ENCODE measurements around the gene SPEM2. TPM values are rescaled to one million over a fixed set of nuclear protein-coding genes. Genes with fewer than 3 reads are reported as not detected.
"Not testable (repeated sequence)": the region's sequence is repeated elsewhere in the genome, so short reads cannot be mapped to it uniquely, and the experiment has no call there.

The SPEM2 gene
- total RNA-seq, 2 donors from 2014 or later = not detected

- DNase-seq (no peak), ATAC-seq (peak; percentile 6)
- intact Hi-C loops (cut with DNase I, micrococcal nuclease) = no loop called here
Measured at GRCh38 chr17:7463372-7463846, 38.0 kb downstream of the SPEM2 start.

DNA sequence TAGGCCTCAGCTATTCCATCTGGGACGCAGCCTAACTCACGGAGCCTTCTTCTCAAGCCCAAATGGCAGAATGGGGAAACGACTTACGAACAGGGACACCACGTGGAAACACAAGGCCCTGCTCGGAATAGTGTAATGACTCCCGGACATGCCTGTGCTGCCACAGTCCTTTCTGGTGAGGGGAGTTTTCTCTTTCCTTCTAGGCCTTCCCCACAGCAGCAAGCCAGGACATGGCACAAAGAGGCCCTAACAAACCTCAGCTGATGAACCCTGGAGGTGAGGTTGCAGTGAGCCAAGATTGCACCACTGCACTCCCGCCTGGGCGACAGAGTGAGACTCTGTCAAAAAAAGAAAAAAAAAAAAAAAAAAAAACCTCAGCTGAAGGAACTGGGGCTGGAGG lies 38.7 kb downstream of the SPEM2 start:
- intact Hi-C loops (cut with DNase I, micrococcal nuclease) = no loop called here
- ATAC-seq (no peak), DNase-seq (no peak)

GRCh38 chr17:7465597-7466275 lies 40.3 kb downstream of the SPEM2 start:
- intact Hi-C loops (cut with DNase I, micrococcal nuclease) = no loop called here
- no peak for ATAC-seq
- DNase-seq = no peak

DNA sequence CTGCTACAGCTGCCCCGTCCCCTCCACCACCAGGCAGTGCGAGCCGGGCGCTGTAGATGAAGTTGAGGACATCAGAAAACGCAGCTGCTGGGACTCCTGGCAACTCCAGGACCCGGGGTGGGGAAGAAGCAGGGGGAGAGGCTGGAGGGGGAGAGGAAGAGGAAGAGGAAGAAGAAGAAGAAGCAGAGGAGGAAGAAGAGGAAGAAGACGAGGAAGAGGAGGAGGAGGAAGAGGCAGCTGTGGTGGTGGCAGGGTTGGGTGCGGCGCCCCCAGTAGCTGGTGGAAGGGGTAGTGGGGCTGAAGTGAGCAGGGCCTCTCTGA lies 40.9 kb downstream of the SPEM2 start:
- intact Hi-C loops (cut with DNase I, micrococcal nuclease) = no loop called here
- ATAC-seq (no peak), DNase-seq (no peak)

GRCh38 chr17:7466639-7467341 lies 41.4 kb downstream of the SPEM2 start:
- intact Hi-C loops (cut with DNase I, micrococcal nuclease) = no loop called here
- no peak for ATAC-seq
- DNase-seq = no peak

- DNase-seq (no peak), ATAC-seq (no peak)
- intact Hi-C loops (cut with DNase I, micrococcal nuclease) = no loop called here
Measured at GRCh38 chr17:7467498-7467897, 42.1 kb downstream of the SPEM2 start.

DNA sequence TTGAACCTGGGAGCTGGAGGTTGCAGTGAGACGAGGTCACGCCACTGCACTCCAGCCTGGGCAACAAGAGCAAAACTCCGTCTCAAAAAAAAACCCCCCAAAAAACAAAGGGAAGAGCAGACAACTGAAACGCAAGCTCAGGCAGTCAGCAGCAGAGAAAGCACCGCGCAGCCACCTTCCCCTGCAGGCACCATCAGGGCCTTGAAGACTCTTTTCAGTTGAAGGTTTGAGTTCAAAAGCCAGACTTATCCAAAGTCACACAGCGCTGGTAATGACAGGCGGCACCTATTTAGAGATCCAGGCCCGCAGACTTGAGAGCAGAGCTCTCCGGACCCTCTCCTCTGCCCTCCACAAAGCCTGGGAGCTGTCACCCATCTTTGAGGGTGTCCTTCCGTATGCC lies 42.9 kb downstream of the SPEM2 start:
- DNase-seq (no peak), ATAC-seq (no peak)
- intact Hi-C loops (cut with DNase I, micrococcal nuclease) = no loop called here

GRCh38 chr17:7468804-7469389 lies 43.5 kb downstream of the SPEM2 start:
- ATAC-seq = no peak

GRCh38 chr17:7469843-7470242 lies 44.4 kb downstream of the SPEM2 start:
- intact Hi-C loops (cut with DNase I, micrococcal nuclease); DNase-seq; ATAC-seq: not testable (repeated sequence)

More at GRCh38 chr17:7468804-7469389, 43.5 kb downstream of the SPEM2 start:
- intact Hi-C loops (cut with DNase I, micrococcal nuclease) = no loop called here
- no peak for DNase-seq

DNA sequence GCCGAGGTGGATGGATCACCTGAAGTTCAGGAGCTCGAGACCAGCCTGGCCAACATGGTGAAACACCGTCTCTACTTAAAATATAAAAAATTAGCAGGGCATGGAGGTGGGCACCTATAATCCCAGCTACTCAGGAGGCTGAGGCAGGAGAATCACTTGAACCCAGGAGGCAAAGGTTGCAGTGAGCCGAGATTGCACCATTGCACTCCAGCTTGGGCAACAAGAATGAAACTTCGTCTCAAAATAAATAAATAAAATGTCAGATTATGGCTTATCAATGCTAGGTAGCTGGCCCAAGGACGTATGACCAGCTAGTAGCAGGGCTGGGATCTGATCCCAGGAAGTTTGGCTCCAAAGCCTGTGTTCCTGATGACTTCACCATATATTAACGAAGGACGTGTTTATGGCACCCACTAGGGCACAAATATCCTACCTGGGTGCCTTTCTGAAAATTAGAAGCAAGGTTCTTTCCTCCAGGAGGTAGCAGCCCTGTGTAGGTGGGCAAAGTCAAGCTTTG lies 45.1 kb downstream of the SPEM2 start:
- ATAC-seq; intact Hi-C loops (cut with DNase I, micrococcal nuclease); DNase-seq: not testable (repeated sequence)

GRCh38 chr17:7471729-7472128 lies 46.3 kb downstream of the SPEM2 start:
- DNase-seq (no peak), ATAC-seq (no peak)
- intact Hi-C loops (cut with DNase I, micrococcal nuclease) = no loop called here

DNA sequence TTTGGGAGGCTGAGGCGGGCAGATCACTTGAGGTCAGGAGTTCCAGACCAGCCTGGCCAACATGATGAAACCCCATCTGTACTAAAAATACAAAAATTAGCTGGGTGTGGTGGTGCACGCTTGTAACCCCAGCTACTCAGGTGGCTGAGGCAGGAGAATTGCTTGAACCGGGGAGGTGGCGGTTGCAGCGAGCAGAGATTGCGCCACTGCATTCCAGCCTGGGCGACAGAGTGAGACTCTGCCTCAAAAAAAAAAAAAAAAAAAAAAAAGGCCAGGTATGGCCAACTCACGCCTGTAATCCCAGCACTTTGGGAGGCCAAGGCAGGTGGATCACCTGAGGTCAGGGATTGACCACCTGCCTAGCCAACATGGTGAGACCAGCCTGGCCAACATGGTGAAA lies 49.4 kb downstream of the SPEM2 start:
- intact Hi-C loops (cut with DNase I, micrococcal nuclease); DNase-seq; ATAC-seq: not testable (repeated sequence)

DNA sequence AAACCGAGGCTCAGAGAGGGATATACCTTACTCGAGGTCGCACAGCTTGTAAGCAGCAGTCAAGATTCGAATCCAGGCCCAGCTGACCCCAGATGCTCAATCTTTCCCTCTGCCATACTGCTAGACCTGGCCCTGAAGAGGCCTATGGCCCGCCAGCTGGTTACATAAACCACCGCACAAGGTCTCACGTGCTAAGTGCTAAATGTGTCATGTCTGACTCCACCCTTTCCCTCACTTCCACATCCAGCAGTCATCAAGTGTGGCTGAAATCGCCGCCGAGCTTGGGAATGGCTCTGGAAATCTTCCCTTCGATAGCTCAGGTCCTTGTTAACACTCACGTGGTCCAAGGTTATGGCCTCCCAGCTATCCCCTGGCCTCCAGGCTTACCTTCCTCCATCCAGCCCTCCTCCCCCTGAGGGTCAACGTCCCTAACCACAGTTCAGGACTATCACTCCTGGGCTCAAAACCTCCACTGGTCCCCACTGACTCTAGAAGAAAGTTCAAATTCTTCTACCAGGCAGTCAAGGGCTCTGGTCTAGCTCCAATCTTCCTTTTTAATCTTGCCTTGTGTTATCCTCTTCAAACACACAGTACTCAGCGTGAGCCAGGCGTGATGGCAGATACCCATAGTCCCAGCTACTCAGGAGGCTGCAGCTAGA lies 50.5 kb downstream of the SPEM2 start:
- intact Hi-C loops (cut with DNase I, micrococcal nuclease) = no loop called here
- peak in 1 of 2 donors; percentile 49 for DNase-seq
- ATAC-seq = no peak

DNA sequence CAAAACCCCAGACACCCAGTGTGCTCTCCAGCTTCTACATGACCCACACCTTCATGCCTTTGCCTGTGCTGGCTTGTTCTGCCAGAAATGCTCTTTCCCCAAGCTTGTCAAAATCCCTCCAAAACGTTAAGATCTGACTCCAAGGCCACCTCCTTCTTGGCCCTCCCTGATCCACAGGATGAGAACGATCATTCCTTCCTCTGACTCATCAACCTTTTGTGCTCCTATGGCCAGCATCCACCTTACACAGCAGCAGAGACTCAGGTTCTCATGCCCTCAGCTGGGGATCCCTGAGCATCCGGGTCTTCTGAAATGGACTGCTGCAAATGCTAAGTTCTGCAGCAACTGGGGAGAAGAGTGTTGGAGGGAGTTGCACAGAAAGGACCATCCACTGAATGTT lies 51.1 kb downstream of the SPEM2 start:
- DNase-seq (no peak), ATAC-seq (no peak)
- intact Hi-C loops (cut with DNase I, micrococcal nuclease) = no loop called here

GRCh38 chr17:7476951-7477350 lies 51.5 kb downstream of the SPEM2 start:
- no peak for ATAC-seq
- intact Hi-C loops (cut with DNase I, micrococcal nuclease) = no loop called here
- DNase-seq = no peak

Other genes starting within 250 kb of the SPEM2 start
- under 1 TPM; 0.37 to 0.42 TPM for gene ASGR1, start 246.2 kb upstream of the SPEM2 start, total RNA-seq
- 1 to 10 TPM; 4.0 to 7.3 TPM for gene DLG4, start 205.8 kb upstream of the SPEM2 start, total RNA-seq
- gene ACADVL, start 205.7 kb upstream of the SPEM2 start, total RNA-seq = 1,000 to 10,000 TPM in 1 of 2 donors, 100 to 1,000 TPM in 1; 784 to 1,134 TPM
- 10 to 100 TPM; 30.9 to 34.9 TPM for gene DVL2, start 191.1 kb upstream of the SPEM2 start, total RNA-seq
- 10 to 100 TPM; 33.9 to 44.1 TPM for gene PHF23, start 186.2 kb upstream of the SPEM2 start, total RNA-seq
- 100 to 1,000 TPM; 431 to 505 TPM for gene GABARAP, start 183.2 kb upstream of the SPEM2 start, total RNA-seq
- 100 to 1,000 TPM; 108 to 117 TPM for gene CTDNEP1, start 173.9 kb upstream of the SPEM2 start, total RNA-seq
- gene ELP5, start 173.4 kb upstream of the SPEM2 start, total RNA-seq = 10 to 100 TPM; 42.4 to 55.4 TPM
- gene CLDN7, start 163.1 kb upstream of the SPEM2 start, total RNA-seq = 1,000 to 10,000 TPM in 1 of 2 donors, 100 to 1,000 TPM in 1; 997 to 1,004 TPM
- 1 to 10 TPM; 1.4 to 9.7 TPM for gene SLC2A4, start 143.9 kb upstream of the SPEM2 start, total RNA-seq
- 10 to 100 TPM; 19.7 to 23.6 TPM for gene YBX2, start 131.0 kb upstream of the SPEM2 start, total RNA-seq
- 100 to 1,000 TPM; 330 to 413 TPM for gene EIF5A, start 118.0 kb upstream of the SPEM2 start, total RNA-seq
- gene GPS2, start 110.3 kb upstream of the SPEM2 start, total RNA-seq = 10 to 100 TPM; 71.2 to 72.4 TPM
- gene NEURL4, start 96.3 kb upstream of the SPEM2 start, total RNA-seq = 10 to 100 TPM; 32.7 to 44.5 TPM
- 1 to 10 TPM; 4.1 to 9.0 TPM for gene ACAP1, start 89.1 kb upstream of the SPEM2 start, total RNA-seq
- gene KCTD11, start 73.5 kb upstream of the SPEM2 start, total RNA-seq = 10 to 100 TPM in 1 of 2 donors, 1 to 10 TPM in 1; 9.4 to 10.1 TPM
- not detected for gene TMEM95, start 70.5 kb upstream of the SPEM2 start, total RNA-seq
- gene TNK1, start 44.5 kb upstream of the SPEM2 start, total RNA-seq = 10 to 100 TPM; 22.2 to 24.9 TPM
- gene PLSCR3, start 31.1 kb upstream of the SPEM2 start, total RNA-seq = 10 to 100 TPM in 1 of 2 donors, 1 to 10 TPM in 1; 8.9 to 10.2 TPM
- gene TMEM256, start 21.5 kb upstream of the SPEM2 start, total RNA-seq = 10 to 100 TPM; 70.8 to 81.0 TPM
- 1 to 10 TPM; 2.7 to 6.6 TPM for gene NLGN2, start 17.8 kb upstream of the SPEM2 start, total RNA-seq
- gene SPEM1, start 5.3 kb upstream of the SPEM2 start, total RNA-seq = not detected
- not detected for gene SPEM3, start 3.2 kb downstream of the SPEM2 start, total RNA-seq
- gene TMEM102, start 9.8 kb downstream of the SPEM2 start, total RNA-seq = 10 to 100 TPM; 19.3 to 20.5 TPM
- 1 to 10 TPM; 1.2 to 2.3 TPM for gene FGF11, start 13.9 kb downstream of the SPEM2 start, total RNA-seq
- gene CHRNB1, start 19.4 kb downstream of the SPEM2 start, total RNA-seq = 10 to 100 TPM in 1 of 2 donors, 1 to 10 TPM in 1; 9.6 to 10.7 TPM
- gene ZBTB4, start 54.0 kb downstream of the SPEM2 start, total RNA-seq = 10 to 100 TPM; 17.5 to 25.0 TPM
- gene SLC35G6, start 55.8 kb downstream of the SPEM2 start, total RNA-seq = not detected
- gene POLR2A, start 58.8 kb downstream of the SPEM2 start, total RNA-seq = 10 to 100 TPM; 83.8 to 100.0 TPM
- 10 to 100 TPM in 1 of 2 donors, 1 to 10 TPM in 1; 9.8 to 17.3 TPM for gene TNFSF12, start 123.4 kb downstream of the SPEM2 start, total RNA-seq
- 100 to 1,000 TPM in 1 of 2 donors, 10 to 100 TPM in 1; 77.2 to 121 TPM for gene TNFSF13, start 133.1 kb downstream of the SPEM2 start, total RNA-seq
- gene SENP3, start 136.3 kb downstream of the SPEM2 start, total RNA-seq = 10 to 100 TPM; 30.9 to 34.1 TPM
- 10 to 100 TPM; 35.0 to 74.0 TPM for gene CD68, start 154.0 kb downstream of the SPEM2 start, total RNA-seq
- gene MPDU1, start 158.2 kb downstream of the SPEM2 start, total RNA-seq = 10 to 100 TPM; 79.2 to 89.6 TPM
- under 1 TPM; 0.58 to 0.84 TPM for gene SOX15, start 164.5 kb downstream of the SPEM2 start, total RNA-seq
- gene FXR2, start 189.3 kb downstream of the SPEM2 start, total RNA-seq = 10 to 100 TPM; 24.9 to 29.5 TPM
- gene SAT2, start 202.2 kb downstream of the SPEM2 start, total RNA-seq = 10 to 100 TPM; 60.8 to 78.3 TPM
- not detected for gene SHBG, start 204.5 kb downstream of the SPEM2 start, total RNA-seq
- gene ATP1B2, start 225.3 kb downstream of the SPEM2 start, total RNA-seq = 1 to 10 TPM in 1 of 2 donors, under 1 TPM in 1; 0.55 to 1.4 TPM

All from left colon (tissue), 2 donors.